Measurements from ENCODE around the gene NSD1. TPM values are rescaled to one million over a fixed set of nuclear protein-coding genes. Genes with fewer than 3 reads are reported as not detected.
"Not testable (repeated sequence)": the region's sequence is repeated elsewhere in the genome, so short reads cannot be mapped to it uniquely, and the experiment has no call there.

NSD1 gene
- total RNA-seq, 1 donor from 2014 or later, result 45.7 TPM

GRCh38 chr5:177163500-177163899 lies 29.9 kb downstream of the NSD1 start:
- DNase-seq (ENCODE audit: low spot score), result no peak

- DNase-seq (ENCODE audit: low spot score), result no peak
These were observed 35.7 kb downstream of the NSD1 start for GRCh38 chr5:177169271-177169670.

DNA sequence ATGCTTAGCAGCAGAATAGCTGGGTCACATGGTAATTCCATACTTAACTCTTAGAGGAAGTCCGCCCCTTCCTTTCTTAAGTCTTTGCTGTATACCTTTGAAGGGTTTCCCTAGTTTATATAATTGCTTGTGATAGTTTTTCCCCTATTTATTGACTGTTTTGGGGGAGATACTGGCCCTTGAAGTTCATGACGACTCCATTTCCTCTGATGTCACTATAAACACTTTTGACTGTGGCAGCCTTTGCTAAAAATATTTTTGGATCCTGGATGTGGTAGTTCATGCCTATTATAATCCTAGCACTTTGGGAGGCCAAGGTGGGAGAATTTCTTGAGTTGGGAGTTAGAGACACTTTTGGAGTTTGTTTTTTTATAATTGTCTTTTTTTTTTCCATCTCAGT lies 38.4 kb downstream of the NSD1 start:
- no peak for DNase-seq (ENCODE audit: low spot score)

GRCh38 chr5:177175336-177175735 lies 41.8 kb downstream of the NSD1 start:
- no peak for DNase-seq (ENCODE audit: low spot score)

GRCh38 chr5:177176175-177176711 lies 42.7 kb downstream of the NSD1 start:
- DNase-seq (ENCODE audit: low spot score), result no peak

GRCh38 chr5:177177847-177178437 lies 44.4 kb downstream of the NSD1 start:
- not testable (repeated sequence) for DNase-seq (ENCODE audit: low spot score)

GRCh38 chr5:177178733-177179304 lies 45.2 kb downstream of the NSD1 start:
- DNase-seq (ENCODE audit: low spot score), result no peak

GRCh38 chr5:177179431-177179830 lies 45.9 kb downstream of the NSD1 start:
- no peak for DNase-seq (ENCODE audit: low spot score)

DNA sequence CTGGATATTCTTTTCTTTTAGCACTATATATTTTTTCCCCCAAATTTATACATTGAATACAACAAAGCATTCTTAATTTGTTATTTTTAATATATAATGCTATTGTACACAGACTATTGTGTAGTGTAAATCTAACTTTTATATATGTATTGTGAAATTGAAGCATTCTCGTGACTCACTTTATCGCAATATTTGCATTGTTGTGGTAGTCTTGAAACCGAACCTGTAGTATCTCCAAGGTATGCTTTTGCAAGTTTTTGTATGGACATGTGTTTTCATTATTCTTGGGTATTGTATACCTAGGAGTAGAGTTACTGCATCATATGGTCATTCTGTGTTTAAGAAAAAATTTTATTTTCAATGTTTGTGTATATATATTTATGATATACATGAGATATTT lies 49.6 kb downstream of the NSD1 start:
- DNase-seq (ENCODE audit: low spot score), result no peak

- no peak for DNase-seq (ENCODE audit: low spot score)
These were observed 50.3 kb downstream of the NSD1 start for GRCh38 chr5:177183766-177184360.

- no peak for DNase-seq (ENCODE audit: low spot score)
These were observed 52.4 kb downstream of the NSD1 start for GRCh38 chr5:177185993-177186392.

DNA sequence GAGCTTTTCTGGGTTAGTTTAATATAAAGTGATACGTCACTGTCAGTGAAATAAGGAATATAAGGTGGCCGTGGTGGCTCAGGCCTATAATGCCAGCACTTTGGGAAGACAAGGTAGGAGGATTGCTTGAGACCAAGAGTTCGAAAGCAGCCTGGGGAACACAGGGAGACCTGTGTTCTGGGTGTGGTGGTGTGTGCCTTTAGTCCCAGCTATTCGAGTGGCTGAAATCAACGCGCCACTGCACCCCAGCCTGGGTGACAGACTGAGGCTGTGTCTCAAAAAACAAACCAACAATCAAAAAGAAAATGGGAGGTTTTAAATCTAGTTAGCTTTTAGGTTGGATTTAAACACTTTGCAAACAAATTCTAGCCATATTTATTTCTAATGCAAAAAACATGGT lies 53.1 kb downstream of the NSD1 start:
- DNase-seq (ENCODE audit: low spot score), result no peak

- no peak for DNase-seq (ENCODE audit: low spot score)
These were observed 55.2 kb downstream of the NSD1 start for GRCh38 chr5:177188775-177189174.

- no peak for DNase-seq (ENCODE audit: low spot score)
These were observed 55.8 kb downstream of the NSD1 start for GRCh38 chr5:177189416-177189815.

DNA sequence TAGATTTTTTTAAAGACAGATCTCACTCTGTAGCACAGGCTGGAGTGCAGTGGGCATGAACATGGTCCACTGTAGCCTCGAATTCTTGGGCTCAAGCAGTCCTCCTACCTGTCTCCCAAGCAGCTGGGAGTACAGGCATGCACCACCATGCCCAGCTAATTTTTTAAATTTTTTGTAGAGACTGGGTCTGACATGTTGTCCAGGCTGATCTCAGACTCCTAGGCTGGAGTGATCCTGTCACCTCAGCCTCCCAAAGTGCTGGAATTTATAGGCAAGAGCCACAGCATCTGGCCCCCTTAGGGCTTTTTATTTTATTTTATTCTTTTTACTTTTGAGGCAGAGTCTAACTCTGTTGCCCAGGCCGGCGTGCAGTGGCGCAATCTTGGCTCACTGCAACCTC lies 56.4 kb downstream of the NSD1 start:
- no peak for DNase-seq (ENCODE audit: low spot score)

DNA sequence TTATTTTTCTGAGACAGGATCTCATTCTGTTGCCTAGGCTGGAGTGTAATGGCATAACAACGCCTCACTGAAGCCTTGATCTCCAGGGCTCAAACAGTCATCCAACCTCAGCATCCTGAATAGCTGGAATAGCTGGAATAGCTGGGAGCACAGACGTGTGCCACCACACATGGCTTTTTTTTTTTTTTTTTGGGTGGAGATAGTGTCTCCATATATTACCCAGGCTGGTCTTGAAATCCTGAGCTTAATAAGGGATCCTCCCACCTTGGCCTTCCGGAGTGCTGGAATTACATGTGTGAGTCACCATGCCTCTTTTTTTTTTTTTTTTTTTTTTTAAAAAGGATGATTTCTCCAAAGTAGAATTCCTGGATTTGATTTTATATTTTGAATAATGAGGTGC lies 60.7 kb downstream of the NSD1 start:
- DNase-seq (ENCODE audit: low spot score), result peak; percentile 93

DNA sequence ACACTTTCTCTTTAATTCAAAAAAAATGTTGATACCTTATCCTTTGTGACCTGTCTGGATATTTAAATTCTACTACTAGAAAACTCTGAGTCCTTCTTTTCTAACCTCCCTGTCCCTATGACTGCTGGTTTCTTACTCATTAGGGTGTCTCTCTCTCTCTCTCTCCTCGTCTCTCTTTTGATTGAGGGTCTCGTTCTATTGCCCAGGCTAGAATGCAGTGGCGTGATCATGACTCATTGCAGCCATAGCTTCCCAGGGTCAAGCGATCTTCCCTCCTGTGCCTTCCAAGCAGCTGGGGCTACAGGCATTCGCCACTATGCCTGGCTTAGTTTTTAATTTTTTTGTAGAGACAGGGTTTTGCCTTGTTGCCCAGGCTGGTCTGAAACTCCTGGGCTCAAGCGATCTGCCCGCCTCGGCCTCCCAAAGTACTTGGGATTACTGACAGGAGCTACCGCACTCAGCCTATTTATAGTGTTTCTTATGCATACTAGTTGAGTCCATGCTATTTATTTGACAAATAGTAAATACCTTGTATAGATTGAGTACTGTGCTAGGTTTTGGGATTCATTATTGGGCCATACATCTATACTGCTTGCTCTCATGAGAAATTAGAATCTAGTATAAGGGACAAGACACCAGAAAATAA lies 61.9 kb downstream of the NSD1 start:
- DNase-seq (ENCODE audit: low spot score), result no peak

DNA sequence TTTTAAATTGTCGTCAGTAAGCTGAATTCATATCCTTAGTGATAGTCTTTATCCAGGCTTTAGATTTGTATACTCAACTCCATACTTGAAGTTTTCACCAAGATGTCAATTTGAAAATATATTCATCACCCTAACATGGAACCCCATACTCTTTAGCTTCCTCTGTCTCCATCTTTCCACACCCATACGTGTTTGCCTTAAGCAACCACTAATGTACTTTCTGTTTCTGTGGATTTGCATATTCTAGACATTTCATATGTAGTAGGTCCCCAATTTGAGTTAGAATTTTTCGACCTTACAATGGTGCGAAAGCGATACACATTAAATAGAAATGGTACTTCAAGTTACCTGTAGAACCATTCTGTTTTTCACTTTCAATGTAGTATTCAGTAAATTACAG lies 65.2 kb downstream of the NSD1 start:
- no peak for DNase-seq (ENCODE audit: low spot score)

GRCh38 chr5:177204281-177204680 lies 70.7 kb downstream of the NSD1 start:
- DNase-seq (ENCODE audit: low spot score), result no peak

DNA sequence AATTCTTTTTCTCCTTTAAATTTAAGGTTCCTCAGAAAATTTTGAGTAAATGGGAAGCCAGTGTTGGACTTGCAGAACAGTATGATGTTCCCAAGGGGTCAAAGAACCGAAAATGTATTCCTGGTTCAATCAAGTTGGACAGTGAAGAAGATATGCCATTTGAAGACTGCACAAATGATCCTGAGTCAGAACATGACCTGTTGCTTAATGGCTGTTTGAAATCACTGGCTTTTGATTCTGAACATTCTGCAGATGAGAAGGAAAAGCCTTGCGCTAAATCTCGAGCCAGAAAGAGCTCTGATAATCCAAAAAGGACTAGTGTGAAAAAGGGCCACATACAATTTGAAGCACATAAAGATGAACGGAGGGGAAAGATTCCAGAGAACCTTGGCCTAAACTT lies 76.0 kb downstream of the NSD1 start:
- DNase-seq (ENCODE audit: low spot score), result peak; percentile 46

- DNase-seq (ENCODE audit: low spot score), result no peak
These were observed 78.7 kb downstream of the NSD1 start for GRCh38 chr5:177212242-177212641.

DNA sequence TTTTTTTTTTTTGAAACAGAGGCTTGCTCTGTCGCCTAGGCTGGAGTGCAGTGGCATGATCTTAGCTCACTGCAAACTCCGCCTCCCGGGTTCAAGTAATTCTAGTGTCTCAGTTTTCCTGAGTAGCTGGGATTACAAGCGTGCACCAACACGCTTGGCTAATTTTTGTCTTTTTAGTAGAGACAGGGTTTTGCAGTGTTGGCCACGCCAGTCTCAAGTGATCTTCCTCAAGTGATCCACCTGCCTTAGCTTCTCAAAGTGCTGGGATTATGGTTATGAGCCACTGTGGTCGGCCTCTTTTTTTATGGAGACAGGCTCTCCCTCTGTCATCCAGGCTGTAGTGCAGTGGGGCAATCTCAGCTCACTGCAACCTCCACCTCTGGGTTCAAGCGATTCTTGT lies 87.0 kb downstream of the NSD1 start:
- DNase-seq (ENCODE audit: low spot score), result no peak

DNA sequence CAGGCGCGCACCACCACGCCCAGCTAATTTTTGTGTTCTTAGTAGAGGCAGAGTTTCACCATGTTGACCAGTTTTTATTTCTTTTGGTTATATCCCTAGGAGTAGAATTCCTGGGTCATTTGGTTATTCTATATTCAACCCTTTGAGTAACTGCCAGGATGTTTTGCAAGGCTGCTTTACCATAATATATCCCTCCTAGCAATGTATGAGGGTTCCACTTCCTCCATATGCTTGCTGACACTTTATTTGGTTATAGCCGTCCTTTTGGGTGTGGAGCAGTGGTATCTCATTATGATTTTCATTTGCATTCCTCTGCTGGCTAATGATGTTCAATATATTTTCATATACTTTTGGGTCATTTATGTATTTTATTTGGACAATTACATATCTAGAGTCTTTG lies 88.7 kb downstream of the NSD1 start:
- DNase-seq (ENCODE audit: low spot score), result no peak

Data from umbilical cord (tissue), 2 donors.